NCI-H82 (cell line): Measurements from ENCODE around the gene NRARP.

Experiments
- DNase-seq: peaks from one replicate; lab custom pipeline; 2025; lab: John Stamatoyannopoulos, UW

NRARP gene

GRCh38 chr9:137310189-137311052, 8.3 kb upstream of the NRARP start:
- DNase-seq = peak; percentile 73

- no peak for DNase-seq
These were observed 7.5 kb upstream of the NRARP start for GRCh38 chr9:137309368-137310188.

GRCh38 chr9:137308057-137308619, 6.1 kb upstream of the NRARP start:
- peak; percentile 33 for DNase-seq

- DNase-seq = no peak
These were observed 5.4 kb upstream of the NRARP start for GRCh38 chr9:137307255-137308056.

- no peak for DNase-seq
These were observed 4.8 kb upstream of the NRARP start for GRCh38 chr9:137306850-137307254.

GRCh38 chr9:137306066-137306849, 4.2 kb upstream of the NRARP start:
- no peak for DNase-seq

GRCh38 chr9:137305798-137306065, 3.7 kb upstream of the NRARP start:
- no peak for DNase-seq

- DNase-seq = peak; percentile 44
These were observed 3.2 kb upstream of the NRARP start for GRCh38 chr9:137305060-137305797.

- DNase-seq = peak; percentile 30
These were observed 2.5 kb upstream of the NRARP start for GRCh38 chr9:137304383-137305059.

- no peak for DNase-seq
These were observed 1.9 kb upstream of the NRARP start for GRCh38 chr9:137303893-137304382.

GRCh38 chr9:137303151-137303892, 1.3 kb upstream of the NRARP start:
- DNase-seq = no peak

- DNase-seq = peak; percentile 42
These were observed 529 bp upstream of the NRARP start for GRCh38 chr9:137302449-137303150.

- DNase-seq = peak; percentile 62
These were observed 757 bp downstream of the NRARP start for GRCh38 chr9:137301081-137301947.

- DNase-seq = peak; percentile 76
These were observed 1.4 kb downstream of the NRARP start for GRCh38 chr9:137300567-137301080.

GRCh38 chr9:137299938-137300337, 2.1 kb downstream of the NRARP start:
- DNase-seq = peak; percentile 21

- DNase-seq = no peak
These were observed 2.9 kb downstream of the NRARP start for GRCh38 chr9:137299203-137299565.
